GM12878 (cell line): Measurements from ENCODE around the gene CAMK2A. TPM values are rescaled to one million over a fixed set of nuclear protein-coding genes. Genes with fewer than 3 reads are reported as not detected.

Experiments
- ATAC-seq: fragments of 200-7000 bp; cut with Tn5 transposase; 3 replicates; pipeline ENCODE4 v1.9.1; 2020; ENCODE audit warnings: mild to moderate bottlenecking, moderate library complexity
- BruUV-seq: library from RNA; stranded (reverse); fragments of 400-500 nt; replicated peaks from 2 replicates; lab custom pipeline; 2021; lab: Mats Ljungman, UMichigan
- CTCF ChIA-PET: fragments of 300-600 bp; sonication (Branson Sonifier 250); formaldehyde crosslinking; extraction: SDS; loops from one replicate; lab custom pipeline; 2021; ENCODE audit warnings: inconsistent platforms; lab: Yijun Ruan, JAX
- POLR2A ChIA-PET: fragments of 350-600 bp; formaldehyde crosslinking; extraction: SDS; loops from one replicate; lab custom pipeline; 2021; ENCODE audit warnings: inconsistent platforms; lab: Charles Lee
- RAD21 ChIA-PET: fragments of 300-600 bp; sonication (Branson Sonifier 250); formaldehyde crosslinking; loops from one replicate; lab custom pipeline; 2023; ENCODE audit warnings: antibody characterized with exemption; ENCODE audit not compliant: unreplicated experiment; lab: Charles Lee
- SMC1A ChIA-PET: fragments of 300-600 bp; sonication (Branson Sonifier 250); formaldehyde crosslinking; loops from one replicate; lab custom pipeline; 2023; ENCODE audit not compliant: unreplicated experiment, uncharacterized antibody; lab: Charles Lee
- DNase-seq: peaks from one replicate; pipeline ENCODE4 v3.0.0-alpha.2; 2011; ENCODE audit warnings: low read depth, low spot score
- FAIRE-seq: peaks from 3 replicates; lab custom pipeline; 2011; peaks lifted over from hg19 to GRCh38; lab: Jason Lieb, UNC
- H2AFZ ChIP-seq: 2 replicates; pipeline ENCODE4 v1.6.0; 2011; ENCODE audit warnings: low read depth, low read length, control low read depth; ENCODE audit not compliant: control insufficient read depth
- H3K27ac ChIP-seq: 2 replicates; pipeline ENCODE4 v1.5.1; 2011; ENCODE audit warnings: control low read depth; ENCODE audit not compliant: control insufficient read depth, insufficient read depth
- H3K27me3 ChIP-seq, 2 experiments: replicated peaks in 1 of 2; 2 replicates each; pipeline versions ENCODE4 v1.6.0 to v1.6.1; 2011; ENCODE audit warnings: low read length in 1 of 2; ENCODE audit not compliant: control insufficient read depth in 2 of 2, insufficient read depth in 2 of 2
- H3K36me3 ChIP-seq, 2 experiments: 2 replicates each; pipeline ENCODE4 v1.5.1; 2011; ENCODE audit warnings: low read length in 1 of 2; ENCODE audit not compliant: control insufficient read depth in 2 of 2, insufficient read depth in 2 of 2
- H3K4me1 ChIP-seq: 2 replicates; pipeline ENCODE4 v1.6.1; 2011; ENCODE audit warnings: mild to moderate bottlenecking, low read length, moderate library complexity, mixed read lengths; ENCODE audit not compliant: control insufficient read depth, insufficient read depth
- H3K4me2 ChIP-seq: 2 replicates; pipeline ENCODE4 v1.6.0; 2011; ENCODE audit warnings: control low read depth; ENCODE audit not compliant: control insufficient read depth, insufficient read depth
- H3K4me3 ChIP-seq: fragments of 200-600 bp; sonication (generic); 2 replicates; pipeline ENCODE4 v1.5.1; 2016
- H3K79me2 ChIP-seq: 2 replicates; pipeline ENCODE4 v1.6.0; 2011; ENCODE audit warnings: low read length; ENCODE audit not compliant: control insufficient read depth, insufficient read depth
- H3K9ac ChIP-seq: 2 replicates; pipeline ENCODE4 v1.8.0; 2011; ENCODE audit warnings: low read length, control low read depth, mixed read lengths; ENCODE audit not compliant: control insufficient read depth, insufficient read depth
- H3K9me3 ChIP-seq: replicated peaks from 3 replicates; pipeline ENCODE4 v1.5.1; 2011; ENCODE audit warnings: mild to moderate bottlenecking, low read length; ENCODE audit not compliant: control insufficient read depth, insufficient read depth
- H4K20me1 ChIP-seq: 2 replicates; pipeline ENCODE4 v1.6.0; 2011; ENCODE audit not compliant: control insufficient read depth, insufficient read depth
- BMI1 ChIP-seq: fragments of 450-650 bp; IDR thresholded peaks from 2 replicates; pipeline ENCODE4 v1.6.1; 2016; ENCODE audit warnings: mild to moderate bottlenecking, moderate library complexity, borderline replicate concordance
- CBFB ChIP-seq: IDR thresholded peaks from 2 replicates; pipeline ENCODE4 v1.6.1; 2016; ENCODE audit warnings: antibody characterized with exemption, low read depth
- CBX5 ChIP-seq: sonication (generic); IDR thresholded peaks from 2 replicates; pipeline ENCODE4 v1.6.1; 2016; ENCODE audit warnings: low read depth, moderate library complexity, mild to moderate bottlenecking, inconsistent platforms
- CHD2 ChIP-seq: IDR thresholded peaks from 2 replicates; pipeline ENCODE4 v1.6.1; 2011; ENCODE audit warnings: low read depth, low read length, improper control_type of control experiment, borderline replicate concordance
- EP300 ChIP-seq, 2 experiments: fragments of 150-350 bp in 1 of 2; IDR thresholded peaks; 2 replicates each; pipeline ENCODE4 v1.6.1; 2011 to 2012; ENCODE audit warnings: low read depth in 2 of 2, low read length in 2 of 2, borderline replicate concordance in 1 of 2, improper control_type of control experiment in 1 of 2, inconsistent platforms in 1 of 2; ENCODE audit not compliant: control insufficient read depth in 1 of 2
- FOS ChIP-seq: IDR thresholded peaks from 3 replicates; pipeline ENCODE4 v1.6.1; 2011; ENCODE audit warnings: borderline replicate concordance; ENCODE audit not compliant: insufficient read length; ENCODE audit errors: extremely low read depth
- MAX ChIP-seq: IDR thresholded peaks from 2 replicates; pipeline ENCODE4 v1.6.1; 2012; ENCODE audit warnings: low read depth, low read length, improper control_type of control experiment
- NFIC ChIP-seq: IDR thresholded peaks from 2 replicates; pipeline ENCODE4 v1.6.1; 2012; ENCODE audit warnings: low read depth, mild to moderate bottlenecking, inconsistent platforms, low read length, moderate library complexity
- RB1 ChIP-seq: fragments of 450-650 bp; formaldehyde crosslinking; IDR thresholded peaks from 2 replicates; pipeline ENCODE4 v1.6.1; 2017; ENCODE audit warnings: mild to moderate bottlenecking, borderline replicate concordance
- SREBF2 ChIP-seq: IDR thresholded peaks from 2 replicates; pipeline ENCODE4 v1.6.1; 2012; ENCODE audit warnings: mild to moderate bottlenecking, low read length
- STAT1 ChIP-seq: fragments of 450-650 bp; conservative IDR thresholded peaks from 2 replicates; pipeline ENCODE4 v1.6.1; 2014; ENCODE audit warnings: antibody characterized with exemption, mild to moderate bottlenecking
- STAT3 ChIP-seq: IDR thresholded peaks from 2 replicates; pipeline ENCODE4 v1.6.1; 2011; ENCODE audit warnings: low read depth, low read length, improper control_type of control experiment
- USF2 ChIP-seq: IDR thresholded peaks from 2 replicates; pipeline ENCODE4 v1.6.1; 2011; ENCODE audit warnings: low read depth, low read length, improper control_type of control experiment, borderline replicate concordance
- YBX1 ChIP-seq: fragments of 450-650 bp; IDR thresholded peaks from 2 replicates; pipeline ENCODE4 v1.6.1; 2016; ENCODE audit warnings: antibody characterized with exemption
- YY1 ChIP-seq: IDR thresholded peaks from 2 replicates; pipeline ENCODE4 v1.6.1; 2011; ENCODE audit warnings: low read depth, mild to moderate bottlenecking, low read length
- ZBTB11 ChIP-seq: fragments of 450-650 bp; formaldehyde crosslinking; IDR thresholded peaks from 2 replicates; pipeline ENCODE4 v1.5.0; 2022; ENCODE audit warnings: mild to moderate bottlenecking, missing genetic modification characterization
- ZNF207 ChIP-seq: fragments of 450-650 bp; IDR thresholded peaks from 2 replicates; pipeline ENCODE4 v1.6.1; 2014; ENCODE audit warnings: antibody characterized with exemption, mild to moderate bottlenecking, borderline replicate concordance
- ZZZ3 ChIP-seq: IDR thresholded peaks from 2 replicates; pipeline ENCODE4 v1.6.1; 2011; ENCODE audit warnings: low read depth; ENCODE audit not compliant: control insufficient read depth, insufficient read length
- WGBS: methylation state at CpG from one replicate; pipeline ENCODE4 v1.1.6; 2016; ENCODE audit warnings: low lambda C conversion rate; ENCODE audit not compliant: insufficient replicate concordance, insufficient coverage; ENCODE audit errors: missing lambda C conversion rate; 5-methylcytosine and 5-hydroxymethylcytosine counted together
- in situ Hi-C: fragments of 300-500 bp; cut with MboI; formaldehyde crosslinking; loops from 9 replicates; pipeline ENCODE4 v1.14.3; 2018; ENCODE audit warnings: mixed read lengths
- intact Hi-C: fragments of 100-400 bp; cut with micrococcal nuclease; formaldehyde crosslinking; loops from one replicate; pipeline ENCODE4 v1.14.2; 2022; ENCODE audit not compliant: unreplicated experiment
- polyA plus RNA-seq, 11 experiments: library from polyadenylated mRNA; depleted of rRNA in 4 of 11; unstranded in 6 of 11; stranded (reverse) in 5 of 11; fragments of >200 nt; fragmentation: Nextera tagmentation in 4 of 11; fragmentation: Illumina TruSeq in 1 of 11; extraction: Ambion mirVana in 4 of 11; extraction: Trizol in 1 of 11; gene quantifications; 1 replicate in 1 of 11; 2 replicates in 10 of 11; pipeline versions ENCODE4 v1.2.1 to v1.2.3, GENCODE V29; 2011 to 2016; ENCODE audit warnings: inconsistent platforms in 2 of 11, missing spikeins in 2 of 11, low read depth in 1 of 11
- total RNA-seq, 4 experiments: library from RNA; depleted of rRNA in 3 of 4; stranded (reverse); fragments of >200 nt in 3 of 4; fragmentation: Illumina TruSeq in 1 of 4; extraction: Trizol in 1 of 4; gene quantifications; 2 replicates each; pipeline versions ENCODE4 v1.2.1 to v1.2.3, GENCODE V29; 2013 to 2021

The CAMK2A gene
- total and polyA plus RNA-seq, 10 of the 15 experiments (the other 5 are each of a cell fraction or from before 2014, with no cell fraction given) = 0.11 TPM; not detected in 9

GRCh38 chr5:150239099-150239793, 50.3 kb downstream of the CAMK2A start:
- H3K4me2 ChIP-seq = no peak overlapping the region
- no peak overlapping the region for H3K9ac ChIP-seq
- H3K27ac ChIP-seq = no peak overlapping the region
- no peaks in the 10 kb centered on the region for H4K20me1 ChIP-seq
- no peaks in the 10 kb centered on the region for H3K79me2 ChIP-seq
- ChIA-PET CTCF (no interaction called here), POLR2A (no interaction called here), SMC1A (no interaction called here), RAD21 (no interaction called here)
- FAIRE-seq (no peak), DNase-seq (no peak), ATAC-seq (no peak)
- TF ChIP-seq YBX1 (no peak), SREBF2 (no peak), CHD2 (no peak), YY1 (no peak), NFIC (no peak), STAT1 (no peak), RB1 (no peak), CBFB (no peak), MAX (no peak), ZNF207 (no peak), CBX5 (no peak), ZBTB11 (CRISPR knock-in tag) (no peak), USF2 (no peak), EP300 (IDR thresholded peaks at IDR 0.05; ENCODE audit: borderline replicate concordance in 1 of 2, control insufficient read depth in 1 of 2, low read depth in 2 of 2, low read length in 2 of 2) (no peak), FOS (no peak), ZZZ3 (no peak), STAT3 (no peak), BMI1 (no peak)
- no peak overlapping the region for H2AFZ ChIP-seq
- H3K27me3 ChIP-seq = no peaks in the 10 kb centered on the region; a peak in 1 of 4 replicates
- H3K4me1 ChIP-seq = no peaks in the 10 kb centered on the region
- no peaks in the 10 kb centered on the region for H3K36me3 ChIP-seq
- H3K4me3 ChIP-seq = no peak overlapping the region
- BruUV-seq = no TSS peak
- no peaks in the 10 kb centered on the region for H3K9me3 ChIP-seq
- WGBS = 40% methylated on average over 21 of the region's 21 CpGs
- in situ Hi-C loops = no loop called here
- intact Hi-C loops = no loop called here
